ENCODE measurements around the gene PLAA.

Gene PLAA

DNA sequence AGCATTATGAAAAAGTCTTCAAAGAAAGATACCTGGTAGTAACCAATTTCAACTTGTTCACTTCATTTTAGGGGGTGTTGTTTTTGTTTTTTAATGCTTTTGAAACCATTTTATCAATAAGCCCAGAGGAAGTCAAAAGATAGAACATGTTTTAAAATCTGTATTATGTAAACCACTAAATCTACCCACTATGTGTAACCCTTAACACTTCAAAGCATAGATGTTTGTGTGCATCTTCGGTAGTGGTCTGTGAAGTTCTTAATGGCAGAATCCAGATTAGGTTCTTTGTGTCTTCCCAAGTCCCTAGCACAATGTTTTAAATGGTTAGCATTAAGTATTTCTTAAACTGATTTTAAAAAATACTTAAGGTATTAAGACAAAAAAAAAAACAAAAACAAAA, 6.3 kb downstream of the PLAA start:
- Mint-ChIP-seq H3K27me3 (ENCODE audit: low read depth) (no peaks in the 10 kb centered on the region), H3K27ac (no peak overlapping the region), H3K4me1 (peaks cover 20% of the 10 kb centered on the region), H3K9me3 (peaks cover 16% of the 10 kb centered on the region), H3K4me3 (no peak overlapping the region), H3K36me3 (ENCODE audit: low read depth) (peaks cover 66% of the 10 kb centered on the region)
- no peak for TF ChIP-seq CTCF (IDR thresholded peaks at IDR 0.05; ENCODE audit: unreplicated experiment in 3 of 3)

DNA sequence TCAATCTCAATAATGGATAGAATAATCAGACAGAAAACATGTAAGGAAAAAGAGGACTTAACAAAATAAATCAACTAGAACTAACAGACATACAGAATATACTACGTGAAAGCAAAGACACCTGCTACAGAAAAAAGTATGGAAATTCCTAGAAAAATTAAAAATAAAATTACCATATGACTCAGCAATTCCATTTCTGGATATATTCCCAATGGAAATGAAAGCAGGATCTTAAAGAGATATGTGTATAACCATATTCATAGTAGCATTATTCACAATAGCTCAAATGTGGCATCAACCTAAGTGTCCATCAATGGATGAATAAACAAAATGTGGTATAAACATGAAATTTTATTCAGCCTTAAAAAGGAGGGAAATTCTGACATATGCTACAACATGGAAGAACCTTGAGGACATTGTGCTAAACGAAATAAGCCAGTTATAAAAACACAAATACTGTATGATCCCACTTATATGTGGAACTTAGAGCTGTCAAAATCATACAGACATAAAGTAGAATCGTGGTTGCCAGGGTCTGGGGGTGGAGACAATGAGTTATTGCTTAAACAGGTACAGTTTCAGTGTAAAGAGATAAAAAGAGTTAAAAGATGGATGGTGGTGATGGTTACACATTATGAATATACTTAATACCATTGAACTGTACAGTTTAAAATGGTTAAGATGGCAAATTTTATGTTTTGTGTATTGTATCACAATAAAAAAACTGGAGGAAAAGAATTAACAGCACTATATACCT, 6.9 kb downstream of the PLAA start:
- Mint-ChIP-seq H3K27ac (no peak overlapping the region), H3K4me1 (peaks cover 14% of the 10 kb centered on the region), H3K9me3 (peaks cover 16% of the 10 kb centered on the region), H3K27me3 (ENCODE audit: low read depth) (no peaks in the 10 kb centered on the region), H3K36me3 (ENCODE audit: low read depth) (peaks cover 67% of the 10 kb centered on the region), H3K4me3 (no peak overlapping the region)
- TF ChIP-seq CTCF (IDR thresholded peaks at IDR 0.05; ENCODE audit: unreplicated experiment in 3 of 3), result no peak

DNA sequence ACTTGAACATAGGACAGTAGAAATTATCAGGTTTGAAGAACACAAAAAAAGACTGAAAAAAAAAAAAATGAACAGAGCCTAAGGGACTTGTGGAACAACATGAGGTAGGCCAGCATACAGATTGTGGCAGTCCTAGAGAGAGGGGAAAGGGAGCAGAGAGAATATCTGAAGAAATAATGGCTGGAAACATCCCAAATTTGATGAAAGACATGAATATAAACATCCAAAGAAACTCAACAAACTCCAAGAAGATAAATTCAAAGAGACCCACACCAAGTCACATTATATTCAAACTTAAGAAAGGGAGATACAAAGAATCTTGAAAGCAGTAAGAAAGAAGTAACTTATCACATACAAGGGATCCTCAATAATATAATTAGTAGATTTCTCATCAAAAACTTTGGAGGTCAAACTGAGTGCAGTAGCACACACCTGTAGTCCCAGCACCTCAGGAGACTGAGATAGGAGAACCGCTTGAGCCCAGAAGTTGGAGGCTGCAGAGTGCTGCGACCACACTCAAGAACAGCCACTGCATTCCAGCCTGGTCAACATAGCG, 9.1 kb downstream of the PLAA start:
- no peak for TF ChIP-seq CTCF (IDR thresholded peaks at IDR 0.05; ENCODE audit: unreplicated experiment in 3 of 3)
- peaks cover 56% of the 10 kb centered on the region for H3K36me3 Mint-ChIP-seq (ENCODE audit: low read depth)
- H3K27me3 Mint-ChIP-seq (ENCODE audit: low read depth), result no peaks in the 10 kb centered on the region
- H3K4me1 Mint-ChIP-seq, result peaks cover 4% of the 10 kb centered on the region
- H3K4me3 Mint-ChIP-seq, result no peak overlapping the region
- peaks cover 16% of the 10 kb centered on the region for H3K9me3 Mint-ChIP-seq
- H3K27ac Mint-ChIP-seq, result no peak overlapping the region

DNA sequence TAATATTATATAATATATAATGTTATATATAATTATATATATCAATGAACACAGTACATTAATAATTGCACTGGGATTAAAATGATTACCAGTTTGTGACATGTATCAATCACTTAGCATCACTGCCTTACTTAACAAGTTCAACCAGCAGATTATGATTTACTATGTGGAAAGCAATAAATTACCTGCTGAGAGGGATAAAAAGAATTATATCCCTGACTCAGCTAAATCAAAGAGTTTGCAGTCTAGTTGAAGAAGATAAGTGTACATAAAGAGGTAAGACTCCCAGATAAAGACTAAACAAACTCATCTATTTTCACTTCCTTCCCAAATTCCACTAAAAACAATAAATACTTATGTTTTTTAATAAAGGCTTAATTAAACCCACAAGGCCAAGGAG, 11.2 kb downstream of the PLAA start:
- Mint-ChIP-seq H3K27me3 (ENCODE audit: low read depth) (no peaks in the 10 kb centered on the region), H3K36me3 (ENCODE audit: low read depth) (peaks cover 52% of the 10 kb centered on the region), H3K9me3 (peaks cover 16% of the 10 kb centered on the region), H3K27ac (peak overlapping the region in 1 of 3 experiments; percentile 19), H3K4me1 (no peaks in the 10 kb centered on the region), H3K4me3 (no peak overlapping the region)
- TF ChIP-seq CTCF (IDR thresholded peaks at IDR 0.05; ENCODE audit: unreplicated experiment in 3 of 3), result no peak

DNA sequence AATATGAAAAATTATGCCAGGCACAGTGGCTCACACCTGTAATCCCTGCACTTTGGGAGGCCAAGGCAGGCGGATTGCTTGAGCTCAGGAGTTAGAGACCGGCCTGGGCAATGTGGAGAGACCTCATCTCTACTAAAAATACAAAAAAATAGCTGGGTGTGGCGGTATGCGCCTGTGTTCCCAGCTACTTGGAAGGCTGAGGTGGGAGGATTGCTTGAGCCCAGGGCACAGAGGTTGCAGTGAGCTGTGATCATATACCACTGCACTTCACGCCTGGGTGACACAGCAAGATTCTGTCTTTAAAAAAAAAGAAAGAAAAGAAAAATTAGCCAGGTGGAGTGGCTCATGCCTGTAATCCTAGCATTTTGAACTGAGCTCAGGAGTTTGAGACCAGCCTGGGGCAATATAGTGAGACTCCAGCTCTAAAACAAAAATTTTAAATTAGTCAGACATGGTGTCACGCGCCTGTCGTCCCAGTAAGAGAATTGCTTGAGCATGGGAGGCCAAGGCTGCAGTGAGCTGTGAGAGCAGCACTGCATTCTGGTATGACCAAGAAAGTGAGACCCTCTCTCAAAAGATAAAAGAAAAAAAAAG, 18.0 kb downstream of the PLAA start:
- no peak overlapping the region for H3K27ac Mint-ChIP-seq
- no peaks in the 10 kb centered on the region for H3K27me3 Mint-ChIP-seq (ENCODE audit: low read depth)
- H3K9me3 Mint-ChIP-seq, result no peaks in the 10 kb centered on the region
- TF ChIP-seq CTCF (IDR thresholded peaks at IDR 0.05; ENCODE audit: unreplicated experiment in 3 of 3), result no peak
- H3K4me1 Mint-ChIP-seq, result no peaks in the 10 kb centered on the region
- no peak overlapping the region for H3K4me3 Mint-ChIP-seq
- H3K36me3 Mint-ChIP-seq (ENCODE audit: low read depth), result peaks cover 36% of the 10 kb centered on the region
